Measurements from ENCODE around the gene PRG2. TPM values are rescaled to one million over a fixed set of nuclear protein-coding genes. Genes with fewer than 3 reads are reported as not detected.

The PRG2 gene
- total RNA-seq, 1 donor from 2014 or later = not detected

DNA sequence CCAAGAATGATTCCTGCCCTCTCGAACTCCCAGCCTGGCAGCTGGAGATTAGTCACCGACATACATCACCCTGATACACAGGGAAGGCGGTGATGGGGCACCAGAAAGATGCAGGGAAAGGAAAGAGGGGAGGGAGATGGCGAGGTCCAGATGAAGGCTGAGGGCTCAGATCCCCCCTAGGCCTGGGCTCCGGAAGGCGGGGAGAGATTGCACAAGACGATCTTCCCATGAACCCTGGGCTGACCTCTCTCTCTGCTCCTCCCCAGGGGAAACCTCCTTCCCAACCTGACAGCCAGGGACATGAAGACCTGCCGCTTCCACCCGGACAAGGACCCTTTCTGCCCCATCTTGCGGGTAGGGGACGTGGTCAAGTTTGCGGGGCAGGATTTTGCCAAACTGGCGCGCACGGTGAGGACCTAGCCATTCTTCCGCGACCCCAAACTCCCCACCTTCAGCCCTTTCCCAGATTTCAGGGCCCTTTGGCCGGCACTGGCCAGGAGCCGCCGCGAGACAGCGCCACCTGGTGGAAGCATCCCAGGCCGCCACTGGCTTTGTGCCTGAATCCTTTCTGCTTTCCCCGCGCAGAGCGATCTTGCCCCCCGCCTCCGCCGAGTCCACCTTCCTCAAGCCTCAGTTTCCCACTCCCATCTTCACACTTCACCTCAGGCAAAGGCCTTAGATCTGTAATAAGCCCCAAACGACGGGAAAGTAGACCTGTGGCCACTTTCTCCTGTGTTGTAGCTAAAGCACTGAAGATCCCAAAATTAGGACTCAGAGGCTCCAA lies 40.8 kb downstream of the PRG2 start:
- DNase-seq = peak; percentile 85
- H3K27me3 ChIP-seq = no peaks in the 10 kb centered on the region
- no peaks in the 10 kb centered on the region for H3K36me3 ChIP-seq
- intact Hi-C loops (cut with DNase I) = no loop called here
- no peaks in the 10 kb centered on the region for H3K4me1 ChIP-seq
- peak; percentile 73 for ATAC-seq
- no peaks in the 10 kb centered on the region for H3K9me3 ChIP-seq
- TF ChIP-seq, protein P1, sequence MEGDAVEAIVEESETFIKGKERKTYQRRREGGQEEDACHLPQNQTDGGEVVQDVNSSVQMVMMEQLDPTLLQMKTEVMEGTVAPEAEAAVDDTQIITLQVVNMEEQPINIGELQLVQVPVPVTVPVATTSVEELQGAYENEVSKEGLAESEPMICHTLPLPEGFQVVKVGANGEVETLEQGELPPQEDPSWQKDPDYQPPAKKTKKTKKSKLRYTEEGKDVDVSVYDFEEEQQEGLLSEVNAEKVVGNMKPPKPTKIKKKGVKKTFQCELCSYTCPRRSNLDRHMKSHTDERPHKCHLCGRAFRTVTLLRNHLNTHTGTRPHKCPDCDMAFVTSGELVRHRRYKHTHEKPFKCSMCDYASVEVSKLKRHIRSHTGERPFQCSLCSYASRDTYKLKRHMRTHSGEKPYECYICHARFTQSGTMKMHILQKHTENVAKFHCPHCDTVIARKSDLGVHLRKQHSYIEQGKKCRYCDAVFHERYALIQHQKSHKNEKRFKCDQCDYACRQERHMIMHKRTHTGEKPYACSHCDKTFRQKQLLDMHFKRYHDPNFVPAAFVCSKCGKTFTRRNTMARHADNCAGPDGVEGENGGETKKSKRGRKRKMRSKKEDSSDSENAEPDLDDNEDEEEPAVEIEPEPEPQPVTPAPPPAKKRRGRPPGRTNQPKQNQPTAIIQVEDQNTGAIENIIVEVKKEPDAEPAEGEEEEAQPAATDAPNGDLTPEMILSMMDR (IDR thresholded peaks at IDR 0.05) = peak; percentile 94
- H3K27ac ChIP-seq = no peak overlapping the region
- H3K4me3 ChIP-seq = no peak overlapping the region

DNA sequence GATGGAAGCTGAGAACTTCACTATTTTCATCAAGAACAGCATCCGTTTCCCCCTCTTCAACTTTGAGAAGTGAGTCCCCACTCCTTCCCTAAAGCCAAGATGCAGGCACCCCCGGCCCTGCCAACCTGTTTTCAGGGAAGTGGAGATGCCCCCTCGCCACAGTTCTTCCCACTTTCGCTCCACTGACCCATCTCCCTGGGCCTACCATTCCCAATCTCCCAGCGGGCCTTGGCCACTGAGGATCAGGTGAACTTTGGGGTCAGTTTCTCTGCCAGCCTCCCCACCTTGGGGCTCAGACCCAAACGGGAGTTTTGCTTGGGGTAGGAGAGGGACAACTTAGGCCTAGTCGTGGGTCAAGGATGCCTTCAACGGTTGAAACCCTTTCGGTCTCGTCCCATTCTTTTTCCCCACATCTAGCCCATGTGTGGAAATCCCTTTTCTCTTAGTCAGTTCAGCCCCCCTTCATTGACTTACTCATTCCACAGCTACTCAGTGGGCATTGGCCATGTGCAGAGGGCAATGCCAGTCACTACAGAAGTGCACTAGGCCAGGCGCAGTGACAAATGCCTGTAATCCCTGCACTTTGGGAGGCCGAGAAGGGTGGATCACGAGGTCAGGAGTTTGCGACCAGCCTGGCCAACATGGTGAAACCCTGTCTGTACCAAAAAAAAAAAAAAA lies 41.7 kb downstream of the PRG2 start:
- DNase-seq (no peak), ATAC-seq (no peak)
- H3K36me3 ChIP-seq = no peaks in the 10 kb centered on the region
- H3K4me3 ChIP-seq = no peak overlapping the region
- TF ChIP-seq, protein P1 (IDR thresholded peaks at IDR 0.05) = no peak
- no peaks in the 10 kb centered on the region for H3K4me1 ChIP-seq
- no peaks in the 10 kb centered on the region for H3K9me3 ChIP-seq
- intact Hi-C loops (cut with DNase I) = no loop called here
- no peaks in the 10 kb centered on the region for H3K27me3 ChIP-seq
- no peak overlapping the region for H3K27ac ChIP-seq

DNA sequence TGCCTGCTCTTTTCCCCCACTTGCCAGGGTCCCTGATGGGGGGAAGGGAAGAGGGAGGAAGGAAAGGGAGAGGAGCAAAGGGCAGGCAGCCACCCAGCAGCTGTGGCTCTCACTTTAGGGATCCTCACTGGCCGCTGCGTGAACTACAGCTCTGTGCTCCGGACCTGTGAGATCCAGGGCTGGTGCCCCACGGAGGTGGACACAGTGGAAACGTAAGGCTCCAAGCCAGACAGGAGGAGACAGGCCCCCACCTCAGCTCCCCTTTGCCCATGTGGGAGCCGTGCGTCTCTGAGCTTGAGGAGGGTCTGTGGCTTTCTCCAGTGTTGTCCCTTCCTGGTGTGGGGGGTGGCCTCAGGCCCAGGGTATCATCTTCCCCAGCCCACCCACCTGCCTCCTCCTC lies 42.4 kb downstream of the PRG2 start:
- Histone ChIP-seq H3K4me3 (no peak overlapping the region), H3K36me3 (no peaks in the 10 kb centered on the region), H3K27me3 (no peaks in the 10 kb centered on the region), H3K4me1 (no peaks in the 10 kb centered on the region), H3K9me3 (no peaks in the 10 kb centered on the region), H3K27ac (no peak overlapping the region)
- TF ChIP-seq, protein P1 (IDR thresholded peaks at IDR 0.05) = no peak
- intact Hi-C loops (cut with DNase I) = no loop called here
- ATAC-seq (no peak), DNase-seq (no peak)

DNA sequence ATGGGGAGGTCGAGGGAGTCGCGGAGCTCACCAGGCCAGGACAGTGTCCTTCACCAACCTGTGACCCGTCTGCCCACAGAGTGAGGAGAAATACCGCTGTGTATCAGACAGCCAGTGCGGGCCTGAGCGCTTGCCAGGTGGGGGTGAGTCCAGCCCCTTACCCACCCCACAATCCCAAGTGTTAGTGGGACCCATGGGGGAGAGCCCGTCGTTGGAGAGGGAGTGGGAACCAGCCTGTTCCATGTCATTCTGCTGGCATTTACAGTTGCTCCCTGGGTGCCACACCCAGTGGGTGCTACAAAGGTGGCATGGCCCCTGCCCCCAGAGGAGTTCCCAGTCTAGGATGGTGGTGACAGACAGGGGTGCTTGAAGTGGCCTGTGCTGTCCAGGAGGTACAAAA lies 43.1 kb downstream of the PRG2 start:
- H3K36me3 ChIP-seq = no peaks in the 10 kb centered on the region
- intact Hi-C loops (cut with DNase I) = no loop called here
- H3K27ac ChIP-seq = no peak overlapping the region
- no peaks in the 10 kb centered on the region for H3K4me1 ChIP-seq
- TF ChIP-seq, protein P1 (IDR thresholded peaks at IDR 0.05) = no peak
- DNase-seq (no peak), ATAC-seq (no peak)
- no peaks in the 10 kb centered on the region for H3K27me3 ChIP-seq
- H3K9me3 ChIP-seq = no peaks in the 10 kb centered on the region
- no peak overlapping the region for H3K4me3 ChIP-seq

DNA sequence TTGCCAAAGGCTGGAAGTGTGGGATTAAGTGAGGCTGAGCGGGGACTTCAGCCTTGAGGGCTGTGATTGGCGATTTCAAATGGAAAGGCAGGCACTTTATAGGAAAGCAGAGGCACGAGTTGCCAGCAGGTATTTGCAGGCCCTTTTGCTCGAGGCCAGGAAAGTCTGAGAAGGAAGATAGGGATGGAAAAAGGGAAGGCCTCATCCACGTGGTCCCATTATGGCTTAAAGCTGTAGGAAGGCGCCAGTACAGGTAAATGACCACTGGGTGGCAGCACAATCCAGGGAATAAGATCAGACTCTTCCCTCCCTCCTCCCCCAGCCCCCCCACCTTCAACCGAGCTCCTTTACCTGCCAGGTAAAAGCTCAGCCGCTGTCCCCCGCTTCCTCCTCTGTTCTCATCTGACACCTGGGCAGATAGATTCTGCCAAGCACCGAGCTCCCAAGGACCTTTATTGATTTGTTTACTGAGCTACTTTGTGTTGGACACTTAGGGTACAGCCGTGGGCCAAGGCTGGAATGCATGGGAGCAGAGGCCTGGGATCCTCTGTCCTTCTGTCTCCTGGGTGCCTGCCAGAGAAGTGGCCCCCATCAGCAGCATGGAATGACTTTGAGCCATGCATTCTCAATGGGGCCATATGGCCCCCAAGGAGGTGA lies 44.8 kb downstream of the PRG2 start:
- no peaks in the 10 kb centered on the region for H3K36me3 ChIP-seq
- DNase-seq = peak; percentile 78
- H3K27ac ChIP-seq = no peak overlapping the region
- TF ChIP-seq, protein P1 (IDR thresholded peaks at IDR 0.05) = peak; percentile 91
- ATAC-seq = peak; percentile 92
- H3K27me3 ChIP-seq = no peaks in the 10 kb centered on the region
- H3K4me1 ChIP-seq = no peaks in the 10 kb centered on the region
- no peak overlapping the region for H3K4me3 ChIP-seq
- intact Hi-C loops (cut with DNase I) = no loop called here
- H3K9me3 ChIP-seq = no peaks in the 10 kb centered on the region
